Smooth muscle cell of the coronary artery (primary cell): ENCODE measurements around the gene TCL1B. TPM values are rescaled to one million over a fixed set of nuclear protein-coding genes. Genes with fewer than 3 reads are reported as not detected.

Experiments
- total RNA-seq: library from RNA; depleted of rRNA; stranded (reverse); fragments of >200 nt; gene quantifications from 2 replicates; pipeline ENCODE4 v1.2.3, GENCODE V29; 2014; ENCODE audit warnings: low replicate concordance

TCL1B gene
- not detected in 2 replicates for total RNA-seq

GRCh38 chr14:95685978-95686922 lies at the start of gene TCL1B:
Gene TCL1B (plus strand): TSS chr14:95686426. CDS start chr14:95686468, 42 bp downstream.

DNA sequence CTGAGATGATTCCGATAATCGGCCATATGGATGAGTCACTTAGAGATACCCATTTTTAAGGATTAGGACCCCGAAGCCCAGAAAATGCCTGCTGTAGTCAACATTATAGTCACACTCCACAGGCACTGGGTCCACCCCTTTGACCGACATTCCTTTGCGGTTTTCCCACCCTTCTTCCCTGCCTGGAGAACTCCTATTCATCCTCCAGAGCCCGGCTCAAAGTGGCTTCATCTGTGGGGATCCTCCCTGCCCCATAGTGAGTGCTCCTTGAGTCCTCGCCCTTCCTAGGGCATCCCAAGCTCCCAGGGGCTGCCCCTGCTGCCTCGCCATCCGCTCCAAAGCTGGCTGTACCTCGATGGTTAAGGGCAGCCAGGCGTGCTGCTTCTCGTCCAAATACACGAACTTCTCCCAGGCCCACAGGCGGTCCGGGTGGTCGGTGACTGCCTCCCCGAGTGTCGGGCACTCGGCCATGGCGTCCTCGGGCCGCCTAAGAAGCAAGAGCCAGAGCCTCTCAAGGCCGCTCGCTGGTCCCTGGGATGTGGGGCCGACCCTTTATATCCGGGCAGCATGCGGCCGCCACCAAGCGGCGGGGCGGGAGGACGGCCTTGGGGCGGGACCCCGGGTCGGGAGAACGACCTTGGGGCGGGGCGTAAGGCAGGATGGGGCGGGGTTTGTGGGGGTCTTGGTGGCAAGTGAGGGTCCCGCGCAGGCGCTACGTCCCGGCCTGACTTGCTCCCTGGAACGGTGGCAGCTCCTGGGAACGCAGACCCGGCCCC lies 27.6 kb downstream of the TCL1B start, which contains the start of gene TCL1A:
TCL1A (minus strand) TSS at position 530 of the 776 bp plus-strand sequence; CDS start at position 471, 59 bp downstream.

Other genes starting within 250 kb of the TCL1B start
- gene SYNE3, start 169.8 kb upstream of the TCL1B start, total RNA-seq = 2.1 and 19.2 TPM in 2 replicates
- 10.5 and 28.3 TPM in 2 replicates for gene GLRX5, start 151.4 kb upstream of the TCL1B start, total RNA-seq
- not detected in 2 replicates for gene TCL1A, start 27.7 kb downstream of the TCL1B start, total RNA-seq
- gene TUNAR, start 190.4 kb downstream of the TCL1B start, total RNA-seq = not detected in 2 replicates